T-helper 17 cell (primary cell): ENCODE results near the gene HDAC4. TPM values are rescaled to one million over a fixed set of nuclear protein-coding genes. Genes with fewer than 3 reads are reported as not detected.
A peak's percentile ranks its signal among the peaks of the same experiment; 100 is the strongest.
"Not testable (repeated sequence)": the region's sequence is repeated elsewhere in the genome, so short reads cannot be mapped to it uniquely, and the experiment has no call there.

ENCODE experiments used
- ATAC-seq: fragments of 150-1000 bp; cut with Tn5 transposase; 2 replicates; pipeline ENCODE4 v1.10.0; 2021; ENCODE audit warnings: mild to moderate bottlenecking, moderate library complexity
- DNase-seq, 3 donors: peaks; one replicate each; pipeline versions ENCODE4 v3.0.0 to v3.0.0-alpha.2; 2020 to 2021
- H3K9me3 ChIP-seq: one replicate; pipeline ENCODE4 v1.7.0; 2013; ENCODE audit warnings: low read length, mild to moderate bottlenecking; ENCODE audit not compliant: control insufficient read depth, poor library complexity, severe bottlenecking
- H3K27ac Mint-ChIP-seq: one replicate; pipeline ENCODE4 v1.8.0; 2022; ENCODE audit warnings: mild to moderate bottlenecking, moderate library complexity, mixed read lengths
- H3K27me3 Mint-ChIP-seq: one replicate; pipeline ENCODE4 v1.8.0; 2022; ENCODE audit warnings: mixed read lengths
- H3K36me3 Mint-ChIP-seq: one replicate; pipeline ENCODE4 v1.8.0; 2022; ENCODE audit warnings: low read depth, mixed read lengths
- H3K4me1 Mint-ChIP-seq: one replicate; pipeline ENCODE4 v1.8.0; 2022; ENCODE audit warnings: mild to moderate bottlenecking, mixed read lengths
- H3K4me3 Mint-ChIP-seq: one replicate; pipeline ENCODE4 v1.8.0; 2022; ENCODE audit warnings: mild to moderate bottlenecking, moderate library complexity, mixed read lengths
- total RNA-seq, 4 donors: library from RNA in 2 of 4; stranded (reverse) in 2 of 4; gene quantifications; one replicate each; pipeline ENCODE4 v1.2.3 and lab custom pipeline; 2022 to 2026

HDAC4 gene
- total RNA-seq, 2 donors from 2014 or later = 78.9 to 79.0 TPM

DNA sequence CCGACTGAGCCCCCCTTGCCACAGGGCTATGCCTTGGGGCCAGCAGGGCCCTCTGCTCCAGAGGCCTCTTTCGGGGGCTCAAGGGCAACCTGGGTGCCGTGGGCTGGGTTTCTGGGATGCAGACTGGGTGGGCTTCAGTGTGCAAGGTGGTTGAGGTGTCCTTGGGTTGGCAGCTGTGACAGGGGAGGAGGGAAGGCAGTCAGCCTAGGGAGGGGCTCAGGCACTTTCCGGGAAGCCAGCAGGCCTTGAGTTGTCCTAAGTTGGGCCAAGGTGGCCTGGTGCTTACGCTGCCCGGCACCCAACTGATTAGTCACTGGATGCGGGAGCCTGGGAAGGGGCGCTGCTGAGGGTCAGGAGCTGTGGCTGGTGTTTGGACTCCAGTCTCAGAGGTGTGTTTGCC is 353.4 kb downstream of the HDAC4 start:
- no peaks in the 10 kb centered on the region for H3K27me3 Mint-ChIP-seq
- no peaks in the 10 kb centered on the region for H3K36me3 Mint-ChIP-seq
- no peak for DNase-seq
- H3K4me1 Mint-ChIP-seq = peaks cover 4% of the 10 kb centered on the region
- no peak overlapping the region for H3K4me3 Mint-ChIP-seq
- no peak for ATAC-seq
- H3K27ac Mint-ChIP-seq = no peak overlapping the region
- H3K9me3 ChIP-seq = no peaks in the 10 kb centered on the region

DNA sequence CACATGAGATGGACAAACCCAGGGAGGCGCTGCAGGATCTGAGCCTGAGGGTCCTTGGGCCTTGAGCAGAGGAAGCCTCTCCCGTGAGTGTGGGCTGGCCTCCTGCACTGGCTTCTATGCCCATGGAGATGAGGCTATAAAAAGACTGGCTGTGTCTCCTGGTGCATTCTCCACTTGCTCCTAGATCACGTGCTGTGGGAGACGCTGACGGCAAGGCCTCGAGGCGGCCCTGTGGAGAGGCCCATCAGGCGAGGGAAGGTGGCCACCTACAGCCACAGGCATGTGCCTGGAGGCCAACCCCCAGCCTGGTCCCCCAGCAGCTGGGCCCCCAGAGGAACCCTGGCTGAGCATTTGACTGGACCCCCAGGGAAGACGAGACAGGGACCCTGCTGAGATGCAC is 354.0 kb downstream of the HDAC4 start:
- DNase-seq (no peak), ATAC-seq (no peak)
- H3K36me3 Mint-ChIP-seq = no peaks in the 10 kb centered on the region
- H3K27me3 Mint-ChIP-seq = no peaks in the 10 kb centered on the region
- H3K9me3 ChIP-seq = no peaks in the 10 kb centered on the region
- H3K4me1 Mint-ChIP-seq = peaks cover 4% of the 10 kb centered on the region
- H3K4me3 Mint-ChIP-seq = no peak overlapping the region
- peak overlapping the region; percentile 11 for H3K27ac Mint-ChIP-seq

DNA sequence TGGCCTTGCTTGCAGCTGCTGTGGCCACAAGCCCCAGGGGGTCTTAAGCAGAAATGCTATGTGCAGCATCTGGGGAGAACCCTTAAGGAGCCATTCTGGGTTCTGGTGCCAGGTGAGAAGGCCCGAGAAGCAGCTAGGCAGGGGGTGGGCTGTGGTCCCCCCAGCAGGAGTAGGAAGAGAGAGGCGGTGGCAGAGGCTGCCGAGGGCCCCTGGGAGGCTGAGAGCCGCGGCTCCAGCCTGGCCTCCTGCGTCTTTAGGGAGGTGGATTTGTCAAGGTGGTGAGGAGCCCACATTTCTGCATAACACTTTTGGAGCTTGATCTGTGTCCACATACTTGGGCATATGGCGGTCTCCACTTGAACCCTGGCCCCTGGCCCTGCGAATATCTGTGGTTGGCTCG is 356.5 kb downstream of the HDAC4 start:
- no peak overlapping the region for H3K4me3 Mint-ChIP-seq
- DNase-seq (no peak), ATAC-seq (no peak)
- H3K4me1 Mint-ChIP-seq = peaks cover 4% of the 10 kb centered on the region
- no peaks in the 10 kb centered on the region for H3K9me3 ChIP-seq
- H3K27ac Mint-ChIP-seq = peak overlapping the region; percentile 41
- no peaks in the 10 kb centered on the region for H3K27me3 Mint-ChIP-seq
- no peaks in the 10 kb centered on the region for H3K36me3 Mint-ChIP-seq

DNA sequence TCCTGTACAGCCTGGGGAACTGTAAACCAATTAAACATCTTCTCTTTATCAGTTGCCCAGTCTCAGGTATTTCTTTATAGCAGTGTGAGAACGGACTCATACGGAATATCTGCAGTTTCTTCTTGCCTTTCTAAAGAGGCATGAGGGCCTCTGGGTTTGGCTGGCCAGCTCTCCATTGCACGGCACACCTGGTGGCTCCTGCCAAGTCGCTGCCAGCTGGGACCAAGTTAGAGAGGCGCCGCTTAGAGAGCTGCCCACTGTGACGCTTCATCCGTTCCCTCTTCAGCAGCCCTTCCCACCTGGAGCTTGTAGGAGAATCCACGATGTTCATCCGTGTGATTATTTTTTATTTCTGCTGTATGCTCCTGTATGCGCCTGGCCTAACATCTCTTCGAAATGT is 357.5 kb downstream of the HDAC4 start:
- H3K4me1 Mint-ChIP-seq = peaks cover 4% of the 10 kb centered on the region
- DNase-seq = no peak
- ATAC-seq = no peak
- H3K4me3 Mint-ChIP-seq = no peak overlapping the region
- no peaks in the 10 kb centered on the region for H3K27me3 Mint-ChIP-seq
- H3K36me3 Mint-ChIP-seq = no peaks in the 10 kb centered on the region
- no peaks in the 10 kb centered on the region for H3K9me3 ChIP-seq
- peak overlapping the region; percentile 41 for H3K27ac Mint-ChIP-seq

DNA sequence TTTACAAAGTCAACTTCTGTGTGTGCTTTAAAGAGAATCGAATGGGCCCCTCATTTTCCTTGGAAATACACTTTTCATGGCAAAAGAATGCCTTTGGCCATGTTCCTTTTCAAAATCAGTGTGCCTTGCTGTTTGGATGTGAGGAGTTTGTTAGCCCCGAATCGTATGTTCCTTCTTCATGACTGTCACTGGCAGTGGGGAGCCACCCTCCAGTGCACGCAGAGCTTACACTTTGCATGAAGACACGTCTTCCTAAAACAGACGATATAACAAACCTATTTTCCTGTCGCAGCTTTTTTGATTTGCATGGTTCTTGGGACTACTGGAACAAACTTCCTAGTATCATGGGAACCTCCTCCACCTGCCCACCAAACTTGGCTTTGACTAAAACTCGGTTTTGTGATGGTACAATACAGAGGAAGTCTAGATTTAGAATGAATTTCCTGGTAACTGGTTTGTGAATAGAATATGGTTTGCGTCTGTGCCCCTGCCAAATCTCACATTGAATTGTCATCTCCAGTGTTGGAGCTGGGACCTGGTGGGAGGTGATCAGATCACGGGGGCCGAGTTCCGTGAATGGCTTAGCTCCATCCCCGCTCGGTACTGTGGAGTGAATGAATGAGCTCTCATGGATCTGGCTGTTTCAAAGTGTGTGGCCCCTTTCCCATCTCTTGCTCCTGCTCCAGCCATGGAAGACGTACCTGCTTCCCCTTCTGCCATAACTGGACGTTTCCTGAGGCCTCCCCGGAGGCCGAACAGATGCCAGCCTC is 358.1 kb downstream of the HDAC4 start:
- no peak overlapping the region for H3K27ac Mint-ChIP-seq
- no peaks in the 10 kb centered on the region for H3K27me3 Mint-ChIP-seq
- H3K4me1 Mint-ChIP-seq = peaks cover 2% of the 10 kb centered on the region
- no peak for ATAC-seq
- H3K4me3 Mint-ChIP-seq = peak overlapping the region; percentile 39
- no peaks in the 10 kb centered on the region for H3K9me3 ChIP-seq
- no peak for DNase-seq
- H3K36me3 Mint-ChIP-seq = no peaks in the 10 kb centered on the region

DNA sequence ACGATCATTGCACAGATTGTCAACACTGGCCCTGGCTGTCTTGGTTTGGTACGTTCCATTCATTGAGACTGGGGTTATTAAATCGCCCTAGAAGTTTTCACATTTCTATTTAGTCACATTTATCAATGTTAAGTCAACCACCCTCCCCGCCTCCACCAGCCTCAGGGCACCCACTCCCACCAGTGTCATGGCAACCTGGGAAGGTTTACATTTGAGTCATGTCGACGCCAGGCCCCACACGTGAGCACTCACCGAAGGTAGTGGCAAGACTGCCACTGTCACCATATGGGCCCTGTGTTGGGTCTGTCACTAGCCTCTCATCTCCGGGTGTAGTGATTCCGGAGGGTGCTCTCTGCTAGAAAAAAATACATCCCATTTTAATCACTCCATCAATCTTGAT is 358.8 kb downstream of the HDAC4 start:
- no peak for ATAC-seq
- Mint-ChIP-seq H3K27me3 (no peaks in the 10 kb centered on the region), H3K27ac (no peak overlapping the region)

DNA sequence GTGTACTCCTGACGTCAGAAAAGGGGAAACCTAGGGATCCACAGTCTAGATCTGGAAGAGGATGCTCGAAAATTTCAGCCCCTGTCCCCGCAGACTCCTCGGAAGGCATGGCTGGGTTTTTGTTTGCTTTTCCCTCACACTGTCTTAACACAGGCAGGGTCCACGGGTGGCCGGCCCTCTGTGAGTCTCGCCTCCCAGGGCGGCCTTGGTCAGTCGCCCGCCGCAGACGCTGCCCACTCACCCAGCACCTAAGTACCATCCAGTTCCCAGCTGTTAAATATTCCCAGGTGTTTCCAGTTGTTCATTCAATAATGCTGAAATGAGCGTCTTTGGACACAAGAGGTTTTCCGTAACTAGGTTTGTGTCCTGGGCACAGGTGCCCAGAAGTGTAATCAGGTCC is 359.8 kb downstream of the HDAC4 start:
- Mint-ChIP-seq H3K36me3 (no peaks in the 10 kb centered on the region), H3K27me3 (no peaks in the 10 kb centered on the region), H3K4me3 (no peak overlapping the region), H3K4me1 (peaks cover 5% of the 10 kb centered on the region), H3K27ac (no peak overlapping the region)
- DNase-seq = no peak
- ATAC-seq = no peak
- H3K9me3 ChIP-seq = no peaks in the 10 kb centered on the region

More for the DNA sequence above, 358.8 kb downstream of the HDAC4 start:
- no peak for DNase-seq
- Mint-ChIP-seq H3K4me3 (no peak overlapping the region), H3K4me1 (peaks cover 5% of the 10 kb centered on the region), H3K36me3 (no peaks in the 10 kb centered on the region)
- no peaks in the 10 kb centered on the region for H3K9me3 ChIP-seq

DNA sequence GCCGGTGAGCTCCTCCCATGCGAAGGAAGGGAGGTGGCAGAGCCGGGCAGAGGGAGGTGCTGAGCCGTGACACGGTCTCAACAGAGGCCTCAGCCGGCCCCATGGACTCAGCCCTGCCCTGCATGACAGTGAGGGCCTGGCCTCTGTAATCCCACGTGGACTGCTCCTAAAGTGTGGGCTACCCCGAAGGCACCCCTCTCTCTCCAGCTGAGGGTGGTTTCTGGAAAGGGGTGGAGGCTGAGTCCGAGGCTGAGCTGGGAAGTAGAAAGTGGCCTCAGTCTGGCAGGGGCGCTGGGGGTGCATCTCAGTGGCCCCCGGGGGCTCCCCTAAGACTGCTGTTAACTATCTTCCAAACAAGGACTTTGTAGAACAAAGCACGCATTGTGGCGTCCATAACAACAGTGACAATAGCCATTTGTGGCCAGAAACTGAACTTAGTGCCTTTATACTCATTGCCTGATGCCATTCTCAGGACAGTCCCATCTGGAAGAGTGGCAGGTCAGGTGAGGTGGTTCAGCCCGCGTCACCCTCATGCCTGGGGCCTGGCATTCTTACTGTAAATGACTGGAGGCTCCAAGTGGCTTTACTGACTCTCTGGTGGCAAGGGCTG is 360.6 kb downstream of the HDAC4 start:
- peaks cover 5% of the 10 kb centered on the region for H3K4me1 Mint-ChIP-seq
- no peak for ATAC-seq
- H3K36me3 Mint-ChIP-seq = no peaks in the 10 kb centered on the region
- H3K27ac Mint-ChIP-seq = no peak overlapping the region
- H3K27me3 Mint-ChIP-seq = no peaks in the 10 kb centered on the region
- no peaks in the 10 kb centered on the region for H3K9me3 ChIP-seq
- H3K4me3 Mint-ChIP-seq = no peak overlapping the region
- DNase-seq = no peak

DNA sequence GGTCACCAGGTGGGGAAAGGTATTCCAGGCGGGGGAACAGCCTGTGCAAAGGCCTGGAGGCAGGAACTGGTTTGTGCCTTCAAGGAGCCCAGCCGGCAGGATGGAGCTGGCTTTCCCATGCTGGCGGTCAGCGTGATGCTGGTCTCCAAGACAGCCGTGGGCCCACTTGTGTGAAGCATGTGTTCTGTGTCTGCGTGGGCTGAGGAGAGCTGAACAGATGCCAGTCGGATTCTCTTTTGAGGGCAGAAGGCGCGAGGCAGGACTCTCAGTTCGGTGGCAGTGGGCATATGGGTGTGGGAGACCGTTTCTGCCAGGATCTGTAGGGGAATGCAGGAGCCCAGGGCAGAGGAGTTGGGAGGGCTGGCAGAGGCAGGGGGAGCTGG is 361.4 kb downstream of the HDAC4 start:
- no peaks in the 10 kb centered on the region for H3K27me3 Mint-ChIP-seq
- H3K9me3 ChIP-seq = no peaks in the 10 kb centered on the region
- ATAC-seq = no peak
- H3K4me1 Mint-ChIP-seq = peaks cover 5% of the 10 kb centered on the region
- no peak overlapping the region for H3K4me3 Mint-ChIP-seq
- H3K36me3 Mint-ChIP-seq = no peaks in the 10 kb centered on the region
- no peak overlapping the region for H3K27ac Mint-ChIP-seq
- DNase-seq = no peak

DNA sequence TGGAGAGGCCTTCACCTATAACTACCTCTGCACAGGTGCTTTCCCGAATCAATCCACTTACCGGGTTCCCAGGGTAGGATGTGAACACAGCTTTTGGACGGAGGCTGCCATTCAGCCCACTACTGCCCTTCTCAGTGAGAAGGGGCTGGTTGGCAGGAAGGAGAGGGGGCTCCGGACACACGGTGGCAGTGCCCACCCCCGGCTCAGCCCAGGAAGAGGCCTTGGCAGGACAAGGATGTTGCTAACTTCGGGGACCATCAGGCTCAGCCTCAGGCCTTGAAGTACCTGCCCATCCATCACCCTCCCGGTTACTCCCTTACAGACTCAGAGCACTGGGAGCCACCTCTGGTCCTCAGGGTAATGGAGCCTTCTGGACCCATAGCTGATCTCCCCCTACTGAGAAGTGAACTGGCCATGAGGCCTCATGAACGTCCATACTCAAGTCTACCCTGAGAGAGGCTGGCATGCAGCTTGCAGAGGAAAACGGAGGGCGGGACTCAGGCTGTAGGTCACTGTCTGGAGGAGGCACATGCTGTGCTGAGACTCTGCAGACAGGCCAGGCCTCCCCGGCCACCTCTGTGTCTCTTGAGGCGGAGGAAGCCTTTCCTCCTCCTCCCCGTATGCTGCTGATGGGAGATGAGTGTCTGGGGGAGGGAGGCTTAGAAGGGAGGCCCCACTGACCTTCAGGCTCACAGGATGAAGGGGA is 361.9 kb downstream of the HDAC4 start:
- Mint-ChIP-seq H3K36me3 (no peaks in the 10 kb centered on the region), H3K27ac (no peak overlapping the region), H3K4me1 (peaks cover 5% of the 10 kb centered on the region), H3K4me3 (no peak overlapping the region), H3K27me3 (no peaks in the 10 kb centered on the region)
- ATAC-seq (no peak), DNase-seq (no peak)
- no peaks in the 10 kb centered on the region for H3K9me3 ChIP-seq

DNA sequence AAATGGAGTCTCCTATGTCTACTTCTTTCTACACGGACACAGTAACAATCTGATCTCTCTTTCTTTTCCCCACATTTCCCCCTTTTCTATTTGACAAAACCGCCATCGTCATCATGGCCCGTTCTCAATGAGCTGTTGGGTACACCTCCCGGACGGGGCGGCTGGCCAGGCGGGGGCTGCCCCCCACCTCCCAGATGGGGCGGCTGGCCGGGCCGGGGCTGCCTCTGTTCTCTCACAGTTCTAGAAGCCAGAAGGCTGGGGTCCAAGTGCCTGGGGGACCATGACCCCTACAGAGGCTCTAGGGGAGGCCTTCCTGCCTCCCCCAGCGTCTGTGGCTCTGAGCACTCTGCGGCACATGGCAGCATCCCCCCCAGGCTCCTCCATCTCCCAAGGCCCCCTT is 362.5 kb downstream of the HDAC4 start:
- H3K27me3 Mint-ChIP-seq, ATAC-seq, H3K4me3 Mint-ChIP-seq, H3K9me3 ChIP-seq, H3K27ac Mint-ChIP-seq, H3K36me3 Mint-ChIP-seq, H3K4me1 Mint-ChIP-seq, DNase-seq: not testable (repeated sequence)

DNA sequence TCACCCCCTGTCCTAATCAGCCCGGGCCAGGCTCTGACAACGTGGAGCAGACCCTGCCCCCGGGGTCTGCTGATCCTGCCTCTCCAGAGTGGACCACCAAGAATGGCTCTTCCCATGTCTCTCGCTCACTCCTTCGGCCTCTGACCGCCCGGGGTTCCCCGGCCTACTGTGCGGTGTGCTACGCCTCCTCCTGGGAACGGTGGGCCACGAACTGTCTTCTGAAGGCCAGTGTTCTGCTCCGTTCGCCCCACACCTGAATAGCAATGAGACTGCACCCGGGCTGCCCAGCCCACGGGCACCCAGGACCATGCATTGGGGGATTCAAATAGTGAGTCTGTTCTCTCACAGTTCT is 363.3 kb downstream of the HDAC4 start:
- H3K27ac Mint-ChIP-seq = peak overlapping the region; percentile 14
- ATAC-seq (no peak), DNase-seq (no peak)
- H3K4me3 Mint-ChIP-seq = no peak overlapping the region
- H3K27me3 Mint-ChIP-seq = peaks cover 4% of the 10 kb centered on the region
- H3K4me1 Mint-ChIP-seq = peaks cover 3% of the 10 kb centered on the region
- no peaks in the 10 kb centered on the region for H3K9me3 ChIP-seq
- no peaks in the 10 kb centered on the region for H3K36me3 Mint-ChIP-seq

DNA sequence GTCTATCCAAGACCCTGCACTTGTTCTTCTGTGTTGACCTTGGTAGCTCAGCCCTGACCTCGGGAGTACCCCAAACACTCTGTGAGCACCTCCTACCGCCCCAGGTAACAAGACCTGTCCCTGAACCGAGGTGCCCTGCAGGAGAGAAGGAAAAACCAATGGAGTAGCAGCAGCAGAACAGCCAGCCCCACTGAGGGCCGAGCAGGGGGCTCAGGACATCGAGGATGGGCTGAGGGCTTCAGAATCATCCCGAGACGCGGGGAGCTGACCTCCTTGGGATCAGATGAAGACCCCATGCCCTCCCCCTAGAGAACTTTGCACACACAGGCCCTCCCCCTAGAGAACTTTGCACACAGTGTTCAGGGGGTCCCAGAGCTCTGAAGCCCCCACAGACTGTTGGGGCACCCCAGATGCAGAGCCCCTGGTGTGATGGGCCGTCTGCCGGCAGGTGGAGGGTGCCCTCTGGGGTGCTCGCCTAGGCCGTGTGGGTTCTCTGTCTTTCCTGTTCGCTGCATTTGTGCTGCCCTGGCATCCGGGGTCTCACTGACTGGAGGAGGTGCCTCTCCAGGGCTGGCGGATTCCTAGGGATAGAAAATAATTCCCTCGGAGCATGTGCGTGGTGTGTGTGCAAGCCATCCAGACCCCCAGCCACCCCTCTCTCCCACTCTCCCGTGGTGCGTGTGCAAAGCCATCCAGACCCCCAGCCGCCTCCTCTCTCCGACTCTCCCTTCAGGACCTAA is 363.8 kb downstream of the HDAC4 start:
- DNase-seq (no peak), ATAC-seq (no peak)
- H3K4me3 Mint-ChIP-seq = no peak overlapping the region
- H3K36me3 Mint-ChIP-seq = no peaks in the 10 kb centered on the region
- H3K27ac Mint-ChIP-seq = peak overlapping the region; percentile 14
- H3K27me3 Mint-ChIP-seq = peaks cover 9% of the 10 kb centered on the region
- no peaks in the 10 kb centered on the region for H3K9me3 ChIP-seq
- peaks cover 3% of the 10 kb centered on the region for H3K4me1 Mint-ChIP-seq
